Measurements from ENCODE around the gene ZCCHC14.
A peak's percentile ranks its signal among the peaks of the same experiment; 100 is the strongest.
"Not testable (repeated sequence)": the region's sequence is repeated elsewhere in the genome, so short reads cannot be mapped to it uniquely, and the experiment has no call there.

Gene ZCCHC14

GRCh38 chr16:87404764-87405625, 87.8 kb downstream of the ZCCHC14 start:
- DNase-seq, result no peak

DNA sequence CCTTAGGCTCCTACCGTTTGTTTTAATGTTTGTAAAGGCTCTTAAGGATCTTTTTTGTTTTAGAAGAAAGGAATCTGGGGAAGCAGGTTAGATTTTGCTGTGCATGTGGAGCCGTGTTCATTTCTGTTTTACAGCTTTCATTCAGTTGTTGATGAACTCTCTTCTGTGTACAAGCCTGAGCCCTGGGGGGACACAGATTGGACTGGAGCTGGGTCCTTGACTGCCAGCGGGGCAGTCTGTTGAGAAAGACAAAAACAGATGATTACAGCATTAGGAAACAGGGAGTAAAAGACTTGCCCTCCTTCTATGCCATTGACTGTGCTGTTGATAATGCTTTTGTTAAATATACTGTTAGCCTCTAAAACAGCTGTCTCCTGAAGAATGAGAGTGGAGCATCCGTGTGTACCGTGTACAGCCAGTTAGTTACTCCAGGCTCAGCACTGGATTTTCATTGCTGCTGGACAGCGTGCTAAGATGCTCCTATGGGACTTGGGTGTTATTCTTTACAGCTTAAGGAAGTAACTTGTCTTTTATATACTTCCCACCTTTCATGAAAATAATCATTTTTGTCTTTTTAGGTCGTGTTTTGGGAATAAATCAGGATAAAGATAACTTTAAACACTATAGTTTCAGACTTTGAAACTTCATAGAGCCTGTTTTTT, 97.5 kb downstream of the ZCCHC14 start:
- DNase-seq, result no peak

DNA sequence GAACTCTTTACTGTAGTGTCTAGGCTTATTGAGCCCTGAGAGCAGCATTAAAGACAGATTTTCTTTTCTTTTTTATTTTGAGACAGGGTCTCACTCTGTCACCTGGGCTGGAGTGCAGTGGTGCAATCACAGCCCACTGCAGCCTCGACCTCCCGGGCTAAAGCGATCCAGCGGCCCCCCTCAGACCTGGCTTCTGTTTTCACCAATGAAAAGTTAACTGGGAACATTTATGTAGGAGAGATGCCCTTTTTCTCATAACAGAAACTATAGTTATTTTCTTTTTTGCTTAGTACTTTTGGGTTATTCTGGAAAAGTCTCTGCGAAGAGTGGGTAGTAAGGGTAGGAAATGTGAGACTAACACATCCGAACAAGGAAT, 99.2 kb downstream of the ZCCHC14 start:
- DNase-seq, result no peak

- DNase-seq, result peak; percentile 58 to 59
These were observed 99.8 kb downstream of the ZCCHC14 start for GRCh38 chr16:87392821-87393679.

DNA sequence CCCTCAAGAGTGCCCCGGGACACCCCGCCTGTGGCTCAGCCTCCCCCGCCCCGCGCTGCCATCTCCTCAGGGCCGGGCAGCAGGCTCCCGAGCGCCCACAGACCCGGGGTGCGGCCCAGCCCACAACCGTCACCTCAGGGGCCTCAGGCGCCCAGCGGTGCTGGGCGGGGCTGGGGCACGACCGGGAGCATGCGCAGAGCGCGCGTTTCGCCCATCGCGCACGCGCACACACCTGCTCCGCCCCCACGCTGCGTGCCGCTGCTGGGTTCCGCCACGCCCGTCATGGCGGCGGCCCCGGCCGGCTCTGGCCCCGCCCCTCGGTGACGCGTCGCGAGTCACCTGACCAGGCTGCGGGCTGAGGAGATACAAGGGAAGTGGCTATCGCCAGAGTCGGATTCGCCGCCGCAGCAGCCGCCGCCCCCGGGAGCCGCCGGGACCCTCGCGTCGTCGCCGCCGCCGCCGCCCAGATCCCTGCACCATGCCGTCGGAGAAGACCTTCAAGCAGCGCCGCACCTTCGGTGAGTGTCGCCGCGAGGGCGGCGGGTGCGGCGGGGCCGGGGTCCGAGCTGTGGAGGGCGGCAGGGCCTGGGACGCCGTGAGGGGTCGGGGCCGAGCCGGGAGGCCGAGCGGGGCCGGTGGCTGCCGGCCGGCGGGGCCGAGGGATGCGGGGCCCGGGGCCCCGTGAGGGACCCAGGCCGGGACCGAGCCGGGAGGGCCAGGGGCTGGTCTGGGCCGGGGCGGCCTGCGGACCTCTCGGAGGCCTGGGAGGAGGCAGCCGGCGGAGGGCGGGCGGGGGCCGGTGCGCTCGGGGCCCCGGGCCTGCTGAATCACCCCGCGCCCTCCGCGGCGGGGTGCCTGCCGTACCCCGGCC, 100.6 kb downstream of the ZCCHC14 start, which contains the start of gene MAP1LC3B:
Gene MAP1LC3B (plus strand): TSS at position 387 of the 871 bp plus-strand sequence. CDS start 92 bp downstream, at position 479.
- peak; percentile 97 to 98 for DNase-seq

DNA sequence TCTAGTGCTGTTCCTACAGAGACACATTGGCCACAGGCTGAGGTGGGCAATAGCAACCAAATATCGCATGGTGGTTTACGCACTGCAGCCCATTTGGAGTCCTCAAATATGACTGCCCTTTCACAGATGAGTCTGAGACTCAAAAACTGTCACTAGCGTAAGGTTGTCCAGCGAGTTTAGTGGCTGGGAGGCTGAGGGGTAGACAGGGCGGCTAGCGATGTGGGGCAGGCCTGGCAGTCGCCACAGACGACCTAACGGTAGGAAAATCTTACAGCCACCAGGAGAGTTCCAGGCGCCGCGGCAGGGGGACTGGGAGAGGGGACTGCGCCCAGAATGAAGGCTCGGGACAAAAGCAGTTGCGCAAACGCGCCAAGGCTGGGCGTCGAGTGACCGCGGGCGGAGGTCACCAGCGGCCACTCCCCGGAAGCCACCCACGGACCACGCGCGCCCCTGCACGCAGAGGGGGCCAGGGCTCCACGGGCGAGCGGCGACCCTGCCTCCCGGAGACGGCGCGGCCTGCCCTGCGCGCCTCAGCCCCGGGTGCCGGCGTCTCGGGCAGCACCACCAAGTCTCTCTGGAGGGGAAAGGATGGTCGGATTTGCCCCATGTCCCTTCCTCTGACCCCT, 101.4 kb downstream of the ZCCHC14 start:
- peak; percentile 37 to 38 for DNase-seq

GRCh38 chr16:87390641-87391323, 102.0 kb downstream of the ZCCHC14 start:
- DNase-seq, result no peak

DNA sequence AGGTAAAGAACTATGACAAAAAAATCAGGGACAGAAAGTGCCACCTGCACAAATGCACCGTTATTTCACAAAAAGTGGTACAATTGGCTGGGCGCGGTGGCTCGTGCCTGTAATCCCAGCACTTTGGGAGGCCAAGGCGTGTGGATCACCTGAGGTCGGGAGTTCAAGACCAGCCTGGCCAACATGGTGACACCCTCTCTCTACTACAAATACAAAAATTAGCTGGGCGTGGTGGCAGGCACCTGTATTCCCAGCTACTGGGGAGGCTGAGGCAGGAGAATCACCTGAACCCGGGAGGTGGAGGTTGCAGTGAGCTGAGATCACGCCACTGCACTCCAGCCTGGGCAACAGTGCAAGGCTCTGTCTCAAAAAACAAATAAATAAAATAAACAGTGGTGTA, 102.9 kb downstream of the ZCCHC14 start:
- DNase-seq, result not testable (repeated sequence)

DNA sequence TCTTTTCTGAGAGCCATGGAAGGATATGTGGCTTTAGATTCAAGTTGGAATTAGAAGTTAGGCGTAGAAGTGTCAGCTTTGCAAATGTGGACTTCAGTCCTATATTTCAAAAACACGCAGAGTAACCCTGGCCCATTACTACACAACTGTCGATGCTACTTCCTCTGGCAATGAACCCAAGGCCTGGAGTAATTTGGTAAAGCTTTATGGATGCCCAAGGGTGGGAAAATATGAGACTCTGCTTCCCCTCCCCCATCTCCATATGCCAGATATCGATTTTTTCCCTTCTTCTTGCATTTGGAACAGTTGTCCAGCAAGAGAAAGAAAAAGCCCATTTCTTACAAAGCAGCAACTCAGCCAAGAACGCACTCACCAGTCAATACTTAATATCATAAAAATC, 103.6 kb downstream of the ZCCHC14 start:
- no peak for DNase-seq

GRCh38 chr16:87388818-87389134, 104.0 kb downstream of the ZCCHC14 start:
- DNase-seq, result no peak

- DNase-seq, result peak; percentile 78 to 85
These were observed 104.6 kb downstream of the ZCCHC14 start for GRCh38 chr16:87387942-87388817.

GRCh38 chr16:87384875-87385167, 108.0 kb downstream of the ZCCHC14 start:
- DNase-seq, result not testable (repeated sequence)

GRCh38 chr16:87384162-87384874, 108.5 kb downstream of the ZCCHC14 start:
- DNase-seq, result peak in 1 of 2 donors; percentile 64

DNA sequence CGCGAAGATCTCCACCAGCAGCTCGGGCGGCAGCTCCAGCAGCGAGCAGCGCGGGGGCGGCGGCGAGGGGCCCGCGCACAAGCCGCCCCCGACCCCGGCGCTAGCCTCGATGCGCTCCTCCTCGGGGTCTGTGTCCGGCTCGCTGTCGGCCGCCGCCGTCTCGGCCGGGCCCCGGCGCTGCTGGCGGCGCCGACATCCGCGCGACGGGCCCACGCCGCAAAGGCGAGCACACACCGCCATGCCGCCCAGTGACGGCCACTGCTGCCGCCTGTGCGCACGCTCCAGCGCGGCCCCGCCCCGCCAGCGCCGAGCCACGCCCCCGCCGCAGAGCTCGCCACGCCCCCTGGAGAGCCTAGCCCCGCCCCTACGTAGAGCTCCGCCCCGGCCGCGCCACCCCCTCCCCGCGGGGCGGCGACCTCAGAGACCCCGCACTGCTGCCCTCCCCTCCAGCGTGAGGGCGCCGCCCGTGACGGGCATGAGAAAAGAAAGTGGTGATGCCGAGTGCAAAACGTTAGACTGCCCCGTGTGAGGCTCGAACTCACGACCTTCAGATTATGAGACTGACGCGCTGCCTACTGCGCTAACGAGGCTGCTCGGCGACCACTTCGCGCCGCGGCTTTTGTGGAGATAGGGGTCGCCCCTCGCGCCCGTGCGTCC, 109.2 kb downstream of the ZCCHC14 start, which contains the start of gene FBXO31:
Gene FBXO31 (minus strand): TSS at position 272 of the 657 bp plus-strand sequence. CDS start 32 bp downstream, at position 240.
- peak; percentile 93 for DNase-seq

DNA sequence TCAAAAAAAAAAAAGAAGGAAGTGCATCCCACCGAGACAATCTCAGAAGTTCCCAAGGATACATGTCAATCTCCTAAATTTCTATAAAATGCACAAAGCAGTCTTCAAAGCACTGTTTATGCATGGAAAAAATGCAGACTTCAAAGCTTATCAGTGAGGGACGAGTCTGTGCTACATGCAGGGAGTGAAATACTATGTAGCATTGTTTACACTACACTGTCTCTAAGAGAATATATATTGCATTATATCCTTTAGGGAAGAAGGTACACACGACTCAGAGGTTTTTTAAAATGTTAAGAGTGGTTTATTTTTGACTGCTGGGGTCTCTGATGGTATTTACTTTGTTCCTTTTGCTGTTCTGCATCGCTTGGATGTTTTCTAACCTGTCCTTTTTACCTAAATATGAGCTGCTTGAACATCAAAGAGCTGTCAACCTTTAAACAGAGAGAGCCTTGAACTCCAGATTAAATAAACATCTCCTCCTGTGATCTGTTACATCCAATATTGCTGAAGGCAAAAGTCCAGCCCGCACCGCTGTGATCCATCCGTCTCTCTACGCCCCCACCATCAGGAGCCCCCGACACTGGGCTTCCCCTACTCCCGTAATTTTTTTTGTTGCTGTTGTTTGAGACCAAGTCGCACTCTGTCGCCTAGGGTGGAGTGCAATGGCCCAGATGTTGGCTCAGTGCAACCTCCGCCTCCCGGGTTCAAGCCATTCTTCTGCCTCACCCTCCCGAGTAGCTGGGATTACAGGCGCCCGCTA, 110.6 kb downstream of the ZCCHC14 start:
- no peak for DNase-seq

GRCh38 chr16:87380881-87381280, 111.9 kb downstream of the ZCCHC14 start:
- no peak for DNase-seq

- DNase-seq, result no peak
These were observed 112.4 kb downstream of the ZCCHC14 start for GRCh38 chr16:87380403-87380802.

GRCh38 chr16:87379312-87379752, 113.5 kb downstream of the ZCCHC14 start:
- DNase-seq, result not testable (repeated sequence)

Data from stimulated activated CD4-positive, alpha-beta T cell treated with anti-CD3 and anti-CD28 coated beads, Interleukin-2, amount 100 ng/mL, for 24 hours (primary cell).